Adipocyte (in vitro differentiated cells): ENCODE data around the gene TCTA.

Experiments used
- DNase-seq: peaks from one replicate; pipeline ENCODE4 v3.0.0-alpha.2; 2015; ENCODE audit warnings: low read depth
- H3K27me3 ChIP-seq: replicated peaks from 2 replicates; pipeline ENCODE4 v1.7.0; 2013; ENCODE audit warnings: mild to moderate bottlenecking, low read length, moderate library complexity; ENCODE audit not compliant: control insufficient read depth, insufficient read depth
- H3K36me3 ChIP-seq: 2 replicates; pipeline ENCODE4 v1.7.0; 2013; ENCODE audit warnings: low read length, mild to moderate bottlenecking, moderate library complexity; ENCODE audit not compliant: control insufficient read depth, insufficient read depth, severe bottlenecking
- H3K4me1 ChIP-seq: 2 replicates; pipeline ENCODE4 v1.7.0; 2013; ENCODE audit warnings: mild to moderate bottlenecking, low read length, moderate library complexity; ENCODE audit not compliant: control insufficient read depth, insufficient read depth
- H3K4me3 ChIP-seq: 2 replicates; pipeline ENCODE4 v1.7.0; 2013; ENCODE audit warnings: mild to moderate bottlenecking, low read length, moderate library complexity
- H3K9ac ChIP-seq: 2 replicates; pipeline ENCODE4 v1.7.0; 2013; ENCODE audit warnings: mild to moderate bottlenecking, low read length, moderate library complexity
- H3K9me3 ChIP-seq: 2 replicates; pipeline ENCODE4 v1.7.0; 2013; ENCODE audit warnings: mild to moderate bottlenecking, low read length, moderate library complexity; ENCODE audit not compliant: control insufficient read depth

The TCTA gene

DNA sequence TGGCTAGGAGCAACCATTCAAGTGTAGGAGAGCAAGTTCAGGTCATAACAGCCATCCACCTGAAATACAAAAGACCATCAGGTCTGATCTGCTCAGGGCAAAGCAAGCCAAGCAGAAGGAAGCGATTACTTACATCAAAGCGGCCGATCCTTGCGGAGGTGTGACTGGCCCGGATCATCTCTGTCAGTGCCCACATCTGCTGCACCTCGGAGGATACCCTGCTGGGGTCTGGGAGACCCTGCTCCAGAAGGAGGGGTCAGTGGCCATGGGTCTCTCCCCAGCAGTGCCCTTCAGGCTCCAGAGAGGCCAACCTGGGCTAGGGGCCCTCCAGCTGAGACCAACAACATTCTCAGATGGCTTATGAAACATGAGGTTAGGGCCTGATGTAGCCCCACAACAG lies 12.6 kb downstream of the TCTA start:
- no peak overlapping the region for H3K4me3 ChIP-seq
- H3K9me3 ChIP-seq = no peaks in the 10 kb centered on the region
- H3K4me1 ChIP-seq = peaks cover 30% of the 10 kb centered on the region
- DNase-seq = no peak
- H3K36me3 ChIP-seq = peaks cover 13% of the 10 kb centered on the region
- no peaks in the 10 kb centered on the region for H3K27me3 ChIP-seq
- H3K9ac ChIP-seq = no peak overlapping the region

DNA sequence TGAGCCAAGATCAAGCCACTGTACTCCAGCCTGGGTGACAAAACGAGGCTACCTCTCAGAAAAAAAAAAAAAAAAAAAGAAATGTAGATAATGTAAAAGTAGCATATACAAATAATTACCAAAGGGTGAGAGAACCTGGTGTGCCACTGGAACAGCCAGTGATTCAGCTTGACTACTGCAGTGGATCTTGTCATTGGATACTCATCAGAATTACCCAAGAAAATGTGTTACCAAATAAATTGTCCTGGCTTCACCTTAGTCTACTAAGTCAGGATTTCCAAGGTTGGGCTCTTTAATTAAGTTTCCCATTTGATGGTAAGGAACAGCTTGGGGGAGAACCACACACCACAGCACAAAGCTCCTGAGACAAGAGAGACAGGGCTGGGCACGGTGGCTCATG lies 15.4 kb downstream of the TCTA start:
- Histone ChIP-seq H3K9me3 (no peaks in the 10 kb centered on the region), H3K27me3 (no peaks in the 10 kb centered on the region), H3K4me3 (no peak overlapping the region), H3K4me1 (peaks cover 20% of the 10 kb centered on the region), H3K9ac (no peak overlapping the region), H3K36me3 (peaks cover 13% of the 10 kb centered on the region)
- DNase-seq = no peak

DNA sequence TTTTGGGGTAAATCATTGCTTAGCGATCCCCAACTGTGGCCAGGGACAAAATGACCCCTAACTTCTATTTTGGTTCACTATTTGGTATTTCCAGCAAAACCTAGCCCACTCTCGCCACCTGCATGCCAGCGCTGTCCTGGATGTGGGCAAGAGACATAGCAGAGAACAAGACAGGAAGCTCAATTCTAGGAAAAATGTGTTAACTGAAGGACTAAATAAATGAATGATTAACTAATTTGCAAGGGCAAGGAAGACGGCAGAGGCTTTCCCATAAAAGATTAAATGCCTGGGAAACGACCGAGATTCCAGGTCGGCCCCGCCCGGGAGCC lies 16.5 kb downstream of the TCTA start:
- H3K4me1 ChIP-seq = peaks cover 20% of the 10 kb centered on the region
- DNase-seq = no peak
- H3K27me3 ChIP-seq = no peaks in the 10 kb centered on the region
- peak overlapping the region; percentile 88 for H3K9ac ChIP-seq
- no peaks in the 10 kb centered on the region for H3K9me3 ChIP-seq
- peak overlapping the region; percentile 84 for H3K4me3 ChIP-seq
- peaks cover 13% of the 10 kb centered on the region for H3K36me3 ChIP-seq

DNA sequence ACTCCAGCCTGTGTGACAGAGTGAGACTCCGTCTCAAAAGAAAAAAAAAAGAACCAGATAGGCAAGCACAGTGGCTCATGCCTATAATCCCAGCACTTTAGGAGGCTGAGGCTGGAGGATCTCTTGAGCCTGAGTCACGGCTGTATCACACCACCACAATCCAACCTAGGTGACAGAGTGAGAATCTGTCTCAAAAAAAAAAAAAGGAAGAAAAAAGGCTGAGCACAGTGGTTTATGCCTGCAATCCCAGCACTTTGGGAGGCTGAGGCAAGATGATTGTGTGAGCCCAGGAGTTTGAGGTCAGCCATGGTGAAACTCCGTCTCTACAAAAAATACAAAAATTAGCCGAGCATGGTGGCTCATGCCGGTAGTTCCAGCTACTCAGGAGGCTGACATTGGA lies 22.5 kb downstream of the TCTA start:
- Histone ChIP-seq H3K36me3 (no peaks in the 10 kb centered on the region), H3K9me3 (no peaks in the 10 kb centered on the region)

DNA sequence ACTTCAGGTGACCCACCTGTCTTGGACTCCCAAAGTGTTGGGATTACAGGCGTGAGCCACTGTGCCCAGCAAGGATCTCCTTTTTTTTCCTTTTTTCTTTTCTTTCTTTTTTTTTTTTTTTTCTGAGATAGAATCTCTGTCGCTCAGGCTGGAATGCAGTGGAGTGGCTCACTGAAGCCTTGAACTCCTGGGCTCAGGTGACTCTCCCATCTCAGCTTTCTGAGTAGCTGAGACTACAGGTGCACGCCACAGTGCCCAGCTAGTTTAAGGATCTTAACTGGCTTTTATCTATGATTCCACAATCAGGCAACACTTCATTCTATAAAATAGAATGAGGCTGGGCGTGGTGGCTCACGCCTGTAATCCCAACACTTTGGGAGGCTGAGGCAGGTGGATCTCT lies 33.2 kb downstream of the TCTA start:
- Histone ChIP-seq H3K27me3 (no peaks in the 10 kb centered on the region), H3K9me3 (no peaks in the 10 kb centered on the region), H3K4me3 (no peak overlapping the region), H3K36me3 (no peaks in the 10 kb centered on the region), H3K9ac (no peak overlapping the region), H3K4me1 (peaks cover 10% of the 10 kb centered on the region)
- DNase-seq = no peak

More for the DNA sequence above, 22.5 kb downstream of the TCTA start:
- Histone ChIP-seq H3K9ac (no peak overlapping the region), H3K4me1 (peaks cover 4% of the 10 kb centered on the region), H3K4me3 (no peak overlapping the region), H3K27me3 (no peaks in the 10 kb centered on the region)
- no peak for DNase-seq

DNA sequence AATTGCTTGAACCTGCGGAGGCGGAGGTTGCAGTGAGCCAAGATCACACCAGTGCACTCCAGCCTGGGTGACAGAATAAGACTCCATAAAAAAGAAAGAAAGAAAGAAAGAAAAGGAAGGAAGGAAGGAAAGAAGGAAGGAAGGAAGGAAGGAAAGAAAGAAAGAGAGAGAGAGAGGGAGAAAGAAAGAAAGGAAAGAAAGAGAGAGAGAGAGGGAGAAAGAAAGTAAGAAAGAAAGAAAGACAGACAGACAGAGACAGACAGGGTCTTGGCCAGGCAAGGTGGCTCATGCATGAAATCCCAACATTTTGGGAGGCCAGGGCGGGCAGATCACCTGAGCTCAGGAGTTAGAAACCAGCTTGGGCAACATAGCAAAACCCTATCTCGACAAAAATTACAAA lies 41.4 kb downstream of the TCTA start:
- Histone ChIP-seq H3K4me1 (peaks cover 18% of the 10 kb centered on the region), H3K36me3 (no peaks in the 10 kb centered on the region), H3K9me3 (no peaks in the 10 kb centered on the region), H3K27me3 (no peaks in the 10 kb centered on the region), H3K9ac (no peak overlapping the region), H3K4me3 (no peak overlapping the region)
- DNase-seq = no peak

DNA sequence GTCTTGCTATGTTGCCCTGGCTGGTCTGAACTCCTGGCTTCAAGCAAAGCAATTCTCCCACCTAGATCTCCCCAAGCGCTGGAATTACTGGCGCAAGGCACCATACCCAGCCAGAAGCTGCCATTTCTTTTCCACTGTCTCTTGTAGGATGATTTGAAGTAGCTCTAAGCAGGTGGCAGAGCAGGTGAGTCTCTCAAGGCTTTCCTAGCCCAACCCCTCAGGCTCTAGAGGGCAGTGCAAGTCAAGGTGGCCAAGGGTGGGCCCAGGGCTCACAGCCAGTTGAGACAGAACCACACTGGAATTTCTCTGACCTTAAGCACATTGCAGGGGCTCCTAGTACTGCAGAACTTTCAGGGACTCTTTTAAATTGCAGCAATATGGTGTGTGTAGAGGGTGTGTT lies 42.2 kb downstream of the TCTA start:
- no peaks in the 10 kb centered on the region for H3K27me3 ChIP-seq
- peaks cover 18% of the 10 kb centered on the region for H3K4me1 ChIP-seq
- no peak overlapping the region for H3K4me3 ChIP-seq
- no peaks in the 10 kb centered on the region for H3K36me3 ChIP-seq
- peak overlapping the region; percentile 42 for H3K9ac ChIP-seq
- DNase-seq = no peak
- no peaks in the 10 kb centered on the region for H3K9me3 ChIP-seq

DNA sequence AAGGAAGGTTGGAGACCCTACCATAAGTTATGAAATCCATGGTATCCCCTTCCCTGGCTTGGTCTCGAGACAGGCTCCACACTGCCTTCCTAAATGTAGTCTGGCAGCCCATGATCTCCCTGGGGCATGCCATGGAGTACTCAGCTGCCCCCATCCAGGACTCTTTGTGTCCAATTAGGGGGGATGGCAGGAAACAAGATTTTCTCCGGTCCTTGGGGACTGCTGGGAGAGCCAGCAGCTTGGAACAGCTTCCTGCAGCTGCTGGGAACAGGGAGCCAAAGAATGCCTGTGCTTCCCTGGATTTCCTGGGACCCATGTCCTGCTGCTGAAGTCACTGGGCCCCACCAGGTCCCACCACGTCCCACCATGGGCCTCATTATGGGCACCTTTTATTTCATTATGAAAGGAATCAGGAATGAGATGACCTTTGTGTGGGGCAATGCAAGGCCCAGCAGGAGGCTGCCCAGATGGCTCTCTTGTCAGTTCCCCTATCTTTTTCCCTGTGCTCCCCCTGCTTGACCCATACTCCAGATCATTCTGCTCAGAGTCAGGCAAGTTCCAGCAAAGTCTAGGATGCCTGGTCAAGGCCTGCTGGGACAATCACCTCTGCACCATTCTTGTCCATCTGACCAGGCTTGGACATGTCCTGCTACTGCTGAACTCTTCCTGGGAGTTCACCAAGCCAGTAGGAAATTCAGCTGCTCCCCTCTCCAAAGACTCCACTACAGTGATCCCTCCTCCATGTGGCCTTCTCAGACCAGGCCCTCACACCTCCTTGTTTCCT lies 42.9 kb downstream of the TCTA start:
- H3K4me1 ChIP-seq = peaks cover 18% of the 10 kb centered on the region
- H3K9me3 ChIP-seq = no peaks in the 10 kb centered on the region
- no peak for DNase-seq
- no peaks in the 10 kb centered on the region for H3K27me3 ChIP-seq
- H3K4me3 ChIP-seq = no peak overlapping the region
- H3K36me3 ChIP-seq = no peaks in the 10 kb centered on the region
- H3K9ac ChIP-seq = peak overlapping the region; percentile 42

DNA sequence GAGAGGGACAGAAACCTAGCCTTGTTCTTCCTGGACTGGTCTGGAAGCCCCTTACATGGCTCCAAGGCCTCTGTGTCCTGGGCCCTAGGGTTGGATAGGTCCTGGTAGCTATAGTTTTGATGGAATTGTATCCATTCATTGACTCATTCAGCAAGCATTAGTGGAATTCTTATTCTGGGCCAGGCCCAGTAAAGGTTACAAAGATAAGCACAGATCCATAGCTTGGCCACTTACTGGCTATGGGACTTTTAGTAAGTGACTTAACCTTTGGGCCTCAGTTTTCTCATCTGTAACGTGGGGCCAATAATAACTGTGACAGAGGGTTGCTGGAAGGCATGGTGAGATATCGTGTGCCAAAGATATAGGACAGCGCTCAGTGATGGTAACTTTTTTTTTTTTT lies 44.2 kb downstream of the TCTA start:
- H3K4me3 ChIP-seq = no peak overlapping the region
- no peaks in the 10 kb centered on the region for H3K36me3 ChIP-seq
- peaks cover 22% of the 10 kb centered on the region for H3K4me1 ChIP-seq
- DNase-seq = no peak
- no peaks in the 10 kb centered on the region for H3K27me3 ChIP-seq
- no peaks in the 10 kb centered on the region for H3K9me3 ChIP-seq
- H3K9ac ChIP-seq = no peak overlapping the region

DNA sequence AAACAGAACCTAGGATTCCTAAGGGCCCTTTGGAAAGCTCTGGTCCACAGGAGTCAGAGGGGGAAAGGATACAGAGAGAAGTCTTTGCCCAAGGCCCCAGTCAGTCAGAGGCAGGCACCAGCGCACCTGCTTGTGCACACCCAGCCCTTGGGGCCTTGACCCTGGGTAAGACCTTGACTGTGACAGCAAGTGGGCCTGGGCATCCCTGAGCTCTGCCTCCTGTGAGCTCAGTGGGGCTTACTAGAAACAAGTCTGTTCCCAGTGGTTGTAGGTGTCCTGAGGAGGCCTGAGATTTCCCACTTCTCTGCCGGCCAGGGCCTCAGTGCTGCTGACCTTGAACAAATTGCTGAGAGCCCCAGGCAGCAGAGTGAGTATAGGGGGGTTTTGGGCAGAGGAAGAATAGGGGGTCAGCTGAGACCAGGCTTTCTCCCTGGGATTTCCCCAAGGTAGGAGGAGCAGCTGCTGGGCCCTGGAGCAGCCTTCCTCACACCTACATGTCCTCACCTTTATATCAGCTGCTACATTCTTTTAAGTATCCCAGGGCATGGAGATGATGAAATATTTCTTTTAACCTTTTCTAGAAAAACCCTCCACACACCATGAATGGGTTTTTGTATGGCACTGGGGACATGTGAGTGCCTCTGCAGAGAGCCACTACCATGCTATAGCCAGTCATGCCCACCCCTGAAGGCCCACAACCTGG lies 48.1 kb downstream of the TCTA start:
- no peaks in the 10 kb centered on the region for H3K36me3 ChIP-seq
- peaks cover 21% of the 10 kb centered on the region for H3K4me1 ChIP-seq
- no peaks in the 10 kb centered on the region for H3K27me3 ChIP-seq
- no peaks in the 10 kb centered on the region for H3K9me3 ChIP-seq
- no peak overlapping the region for H3K9ac ChIP-seq
- H3K4me3 ChIP-seq = no peak overlapping the region
- DNase-seq = no peak

DNA sequence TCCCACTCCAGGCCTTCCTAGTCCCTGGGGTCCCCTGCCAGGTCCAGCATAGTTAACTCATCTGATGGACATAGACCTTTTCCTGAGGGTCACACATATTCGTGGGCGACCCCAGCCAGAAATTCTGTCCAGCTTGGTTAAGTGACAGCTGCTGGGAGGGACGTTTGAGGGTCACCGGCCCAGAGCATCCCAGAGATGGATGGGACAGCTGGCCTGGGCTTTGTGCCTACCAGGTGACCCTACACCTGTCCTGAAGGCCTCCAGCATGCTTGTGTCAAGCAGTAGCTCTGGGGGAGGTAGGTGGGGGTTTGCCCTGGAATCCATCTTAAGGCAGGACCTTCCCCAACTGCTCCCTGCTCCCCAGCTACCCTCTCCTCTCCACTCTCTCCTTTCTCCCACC lies 48.7 kb downstream of the TCTA start:
- no peaks in the 10 kb centered on the region for H3K36me3 ChIP-seq
- H3K4me3 ChIP-seq = no peak overlapping the region
- no peak overlapping the region for H3K9ac ChIP-seq
- H3K27me3 ChIP-seq = no peaks in the 10 kb centered on the region
- DNase-seq = no peak
- H3K4me1 ChIP-seq = peaks cover 23% of the 10 kb centered on the region
- H3K9me3 ChIP-seq = no peaks in the 10 kb centered on the region
